HEK293 (cell line): Measurements from ENCODE around the gene MGMT.
A peak's percentile ranks its signal among the peaks of the same experiment; 100 is the strongest.

Experiments
- CTCF ChIA-PET: fragments of 350-600 bp; formaldehyde crosslinking; extraction: SDS; loops from one replicate; lab custom pipeline; 2021; ENCODE audit warnings: antibody characterized with exemption; lab: Yijun Ruan, JAX
- POLR2A ChIA-PET: fragments of 300-600 bp; formaldehyde crosslinking; extraction: SDS; loops from one replicate; lab custom pipeline; 2020; ENCODE audit warnings: antibody characterized with exemption, inconsistent platforms; lab: Yijun Ruan, JAX
- H3K27ac ChIP-seq: fragments of 200-500 bp; sonication (Bioruptor generic); 2 replicates; pipeline ENCODE4 v1.5.1; 2014; ENCODE audit warnings: low read depth, low read length, control low read depth, inconsistent platforms; ENCODE audit errors: extremely low read depth
- H3K36me3 ChIP-seq, 2 experiments: fragments of 200-500 bp in 1 of 2; sonication (Bioruptor generic) in 1 of 2; 1 replicate in 1 of 2; 2 replicates in 1 of 2; pipeline ENCODE4 v1.5.1; 2014 to 2017; ENCODE audit warnings: inconsistent platforms in 2 of 2, low read length in 2 of 2; ENCODE audit not compliant: control insufficient read depth in 2 of 2, insufficient read depth in 1 of 2
- H3K4me1 ChIP-seq: fragments of 200-500 bp; sonication (Bioruptor generic); 2 replicates; pipeline ENCODE4 v1.5.1; 2014; ENCODE audit warnings: mild to moderate bottlenecking, low read length, inconsistent platforms; ENCODE audit not compliant: control insufficient read depth, insufficient read depth
- H3K4me3 ChIP-seq: 2 replicates; pipeline ENCODE4 v1.5.1; 2011; ENCODE audit warnings: low read depth, mild to moderate bottlenecking, control low read depth, low read length, moderate library complexity
- H3K9me3 ChIP-seq: fragments of 200-500 bp; sonication (Bioruptor generic); 2 replicates; pipeline ENCODE4 v1.5.1; 2014; ENCODE audit warnings: low read depth, low read length, inconsistent platforms; ENCODE audit not compliant: control insufficient read depth, insufficient read depth
- GLI4 ChIP-seq: fragments of 450-650 bp; formaldehyde crosslinking; IDR thresholded peaks from 2 replicates; pipeline ENCODE4 v1.5.1; 2016; ENCODE audit warnings: missing biosample characterization, missing genetic modification characterization
- GLIS1 ChIP-seq: fragments of 450-650 bp; formaldehyde crosslinking; IDR thresholded peaks from 2 replicates; pipeline ENCODE4 v1.5.1; 2016; ENCODE audit warnings: missing biosample characterization, missing genetic modification characterization
- OVOL3 ChIP-seq: fragments of 450-650 bp; formaldehyde crosslinking; IDR thresholded peaks from 2 replicates; pipeline ENCODE4 v1.5.1; 2016; ENCODE audit warnings: missing biosample characterization, missing genetic modification characterization
- SCRT2 ChIP-seq: fragments of 450-650 bp; formaldehyde crosslinking; IDR thresholded peaks from 2 replicates; pipeline ENCODE4 v1.5.1; 2016; ENCODE audit warnings: missing biosample characterization, missing genetic modification characterization
- ZBTB10 ChIP-seq: fragments of 450-650 bp; formaldehyde crosslinking; IDR thresholded peaks from 2 replicates; pipeline ENCODE4 v1.5.1; 2016; ENCODE audit warnings: missing biosample characterization, missing genetic modification characterization
- ZBTB26 ChIP-seq: fragments of 450-650 bp; formaldehyde crosslinking; optimal IDR thresholded peaks from 2 replicates; pipeline ENCODE3; 2016; ENCODE audit warnings: missing biosample characterization, mild to moderate bottlenecking, missing genetic modification characterization
- ZBTB6 ChIP-seq: fragments of 450-650 bp; formaldehyde crosslinking; IDR thresholded peaks from 2 replicates; pipeline ENCODE4 v1.5.1; 2017; ENCODE audit warnings: missing biosample characterization, missing genetic modification characterization
- ZNF19 ChIP-seq: fragments of 450-650 bp; formaldehyde crosslinking; IDR thresholded peaks from 2 replicates; pipeline ENCODE4; 2016; ENCODE audit warnings: missing biosample characterization, missing genetic modification characterization, low read depth
- ZNF324 ChIP-seq: fragments of 450-650 bp; formaldehyde crosslinking; IDR thresholded peaks from 2 replicates; pipeline ENCODE4 v1.5.1; 2016; ENCODE audit warnings: missing biosample characterization, missing genetic modification characterization
- ZNF335 ChIP-seq: fragments of 450-650 bp; formaldehyde crosslinking; conservative IDR thresholded peaks from 2 replicates; pipeline ENCODE4 v1.5.1; 2016; ENCODE audit warnings: missing biosample characterization, missing genetic modification characterization
- ZNF629 ChIP-seq: fragments of 450-650 bp; formaldehyde crosslinking; IDR thresholded peaks from 2 replicates; pipeline ENCODE4 v1.5.1; 2017; ENCODE audit warnings: missing biosample characterization, missing genetic modification characterization
- ZSCAN23 ChIP-seq: fragments of 450-650 bp; formaldehyde crosslinking; IDR thresholded peaks from 2 replicates; pipeline ENCODE4 v1.5.1; 2016; ENCODE audit warnings: missing biosample characterization, missing genetic modification characterization
- TF ChIP-seq, protein P1 (sequence below): fragments of 450-650 bp; formaldehyde crosslinking; IDR thresholded peaks from 2 replicates; pipeline ENCODE4 v1.5.1; 2016; ENCODE audit warnings: missing biosample characterization, missing genetic modification characterization

Gene MGMT

GRCh38 chr10:129628823-129629222 lies 161.8 kb downstream of the MGMT start (continued):
- TF ChIP-seq ZNF629 (tag by site-specific recombination) (no peak), ZNF335 (tag by site-specific recombination) (no peak), ZBTB6 (tag by site-specific recombination) (no peak), GLI4 (no peak), OVOL3 (tag by site-specific recombination) (no peak), ZSCAN23 (no peak), GLIS1 (tag by site-specific recombination) (no peak)
- TF ChIP-seq, protein P1, sequence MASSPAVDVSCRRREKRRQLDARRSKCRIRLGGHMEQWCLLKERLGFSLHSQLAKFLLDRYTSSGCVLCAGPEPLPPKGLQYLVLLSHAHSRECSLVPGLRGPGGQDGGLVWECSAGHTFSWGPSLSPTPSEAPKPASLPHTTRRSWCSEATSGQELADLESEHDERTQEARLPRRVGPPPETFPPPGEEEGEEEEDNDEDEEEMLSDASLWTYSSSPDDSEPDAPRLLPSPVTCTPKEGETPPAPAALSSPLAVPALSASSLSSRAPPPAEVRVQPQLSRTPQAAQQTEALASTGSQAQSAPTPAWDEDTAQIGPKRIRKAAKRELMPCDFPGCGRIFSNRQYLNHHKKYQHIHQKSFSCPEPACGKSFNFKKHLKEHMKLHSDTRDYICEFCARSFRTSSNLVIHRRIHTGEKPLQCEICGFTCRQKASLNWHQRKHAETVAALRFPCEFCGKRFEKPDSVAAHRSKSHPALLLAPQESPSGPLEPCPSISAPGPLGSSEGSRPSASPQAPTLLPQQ (tag by site-specific recombination) = no peak
- TF ChIP-seq, all 188 proteins: peak for 0

DNA sequence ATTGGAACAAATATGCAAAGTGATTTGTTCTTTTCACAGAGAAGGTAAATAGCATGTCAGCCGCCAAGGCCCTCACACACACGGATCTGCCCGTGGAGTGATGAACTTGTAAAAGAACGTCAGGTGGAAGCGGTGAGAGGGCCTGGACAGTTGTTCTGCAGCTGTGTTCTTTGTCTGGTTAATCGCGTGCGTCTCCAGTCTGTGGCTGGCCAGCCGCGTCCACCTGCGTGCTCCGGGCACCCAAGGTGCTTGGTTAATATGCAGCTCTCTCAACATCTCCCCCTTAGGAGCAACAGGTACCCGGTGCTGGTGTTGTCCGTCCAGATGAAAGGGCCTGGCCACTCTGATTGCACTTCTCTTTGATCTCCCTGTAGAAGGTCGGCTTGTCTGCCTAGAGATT lies 162.9 kb downstream of the MGMT start:
- Histone ChIP-seq H3K27ac (no peak overlapping the region), H3K4me1 (no peaks in the 10 kb centered on the region), H3K9me3 (peaks cover 2% of the 10 kb centered on the region; the same call in 1 of the 2 replicates), H3K36me3 (no peaks in the 10 kb centered on the region), H3K4me3 (no peak overlapping the region)
- ChIA-PET CTCF (no interaction called here), POLR2A (no interaction called here)
- TF ChIP-seq ZBTB10 (tag by site-specific recombination) (no peak), SCRT2 (tag by site-specific recombination) (peak; percentile 43; the same call in 1 of the 2 replicates), ZBTB26 (tag by site-specific recombination) (no peak)

DNA sequence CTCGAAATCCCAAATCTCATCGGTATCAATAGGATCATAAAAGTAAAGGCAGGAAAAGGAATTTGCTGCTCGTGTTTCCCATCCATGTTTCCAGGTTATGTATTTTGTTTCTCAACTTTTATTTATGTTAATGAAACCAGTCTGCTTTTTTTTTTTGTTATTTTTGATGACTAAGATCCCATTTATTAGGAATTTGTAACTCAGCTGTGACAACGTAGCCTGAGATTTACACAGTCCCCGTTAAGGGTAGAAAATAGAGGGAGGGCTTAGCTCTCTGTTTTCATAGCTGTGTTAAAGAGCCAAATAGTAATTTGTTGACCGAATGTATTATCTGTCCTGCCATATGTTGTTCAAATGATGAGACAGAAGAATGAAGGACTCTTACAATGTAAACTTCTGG lies 164.0 kb downstream of the MGMT start:
- POLR2A ChIA-PET = no interaction called here
- Histone ChIP-seq H3K36me3 (no peaks in the 10 kb centered on the region), H3K4me3 (no peak overlapping the region), H3K9me3 (peaks cover 2% of the 10 kb centered on the region; the same call in 1 of the 2 replicates), H3K27ac (no peak overlapping the region), H3K4me1 (no peaks in the 10 kb centered on the region)
- no peak for TF ChIP-seq ZNF324 (tag by site-specific recombination)
- TF ChIP-seq ZNF19 (tag by site-specific recombination) = no peak
- CTCF ChIA-PET = no interaction called here
